Measurements from ENCODE around the gene MYO16. TPM values are rescaled to one million over a fixed set of nuclear protein-coding genes. Genes with fewer than 3 reads are reported as not detected.
A peak's percentile ranks its signal among the peaks of the same experiment; 100 is the strongest.

The MYO16 gene
- polyA plus RNA-seq, 1 donor from 2014 or later, result 2.5 TPM

DNA sequence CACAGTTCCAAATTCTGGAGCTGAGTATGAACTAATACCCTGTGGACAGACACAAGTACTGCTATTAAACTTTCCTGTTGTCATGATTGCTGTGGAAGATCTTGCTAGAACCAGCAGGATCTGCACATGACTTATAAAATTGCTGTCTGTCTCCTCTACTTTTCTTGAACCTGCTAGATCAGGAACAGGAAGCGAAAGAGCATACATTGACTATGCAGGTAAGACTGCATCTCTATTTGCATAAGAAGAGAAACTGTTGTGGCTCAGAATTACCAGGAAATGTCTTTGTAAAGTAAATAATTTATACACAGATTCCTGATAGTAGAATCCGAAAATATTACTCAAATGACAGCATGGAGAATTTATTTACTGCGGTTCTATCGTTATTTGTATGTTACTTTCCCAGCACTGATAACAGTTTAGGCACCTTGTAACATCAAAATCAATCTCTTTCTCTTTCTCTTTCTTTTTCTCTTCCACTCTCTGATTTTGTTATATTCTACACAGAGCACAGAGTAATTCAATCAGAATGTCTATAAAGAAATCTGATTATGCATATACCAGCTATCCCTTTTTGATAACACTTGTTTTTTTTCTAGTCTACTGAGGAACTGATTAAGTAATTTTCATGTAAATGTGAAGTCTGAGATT, 226.5 kb downstream of the MYO16 start:
- H3K4me2 ChIP-seq (ENCODE audit: low read length), result no peak overlapping the region
- H3K4me3 ChIP-seq (ENCODE audit: low read length), result no peak overlapping the region
- H4K20me1 ChIP-seq (ENCODE audit: insufficient read depth), result no peaks in the 10 kb centered on the region
- peaks cover 3% of the 10 kb centered on the region for H3F3A ChIP-seq (ENCODE audit: insufficient read depth, low read length, poor library complexity, severe bottlenecking)
- no peaks in the 10 kb centered on the region for H3K36me3 ChIP-seq (ENCODE audit: insufficient read depth, low read length)
- no peak overlapping the region for H3K9ac ChIP-seq (ENCODE audit: low read length)
- H3K27me3 ChIP-seq (ENCODE audit: insufficient read depth, low read depth, low read length), result no peaks in the 10 kb centered on the region
- no peaks in the 10 kb centered on the region for H3K79me2 ChIP-seq (replicated peaks; ENCODE audit: insufficient read depth, low read length)
- no peaks in the 10 kb centered on the region for H3K9me3 ChIP-seq (ENCODE audit: low read length)
- no peak overlapping the region for H2AFZ ChIP-seq (ENCODE audit: low read depth, low read length)
- H3K9me2 ChIP-seq (ENCODE audit: insufficient read depth, low read length), result no peaks in the 10 kb centered on the region
- no peak overlapping the region for H3K27ac ChIP-seq (ENCODE audit: low read length)
- TF ChIP-seq, protein P1, sequence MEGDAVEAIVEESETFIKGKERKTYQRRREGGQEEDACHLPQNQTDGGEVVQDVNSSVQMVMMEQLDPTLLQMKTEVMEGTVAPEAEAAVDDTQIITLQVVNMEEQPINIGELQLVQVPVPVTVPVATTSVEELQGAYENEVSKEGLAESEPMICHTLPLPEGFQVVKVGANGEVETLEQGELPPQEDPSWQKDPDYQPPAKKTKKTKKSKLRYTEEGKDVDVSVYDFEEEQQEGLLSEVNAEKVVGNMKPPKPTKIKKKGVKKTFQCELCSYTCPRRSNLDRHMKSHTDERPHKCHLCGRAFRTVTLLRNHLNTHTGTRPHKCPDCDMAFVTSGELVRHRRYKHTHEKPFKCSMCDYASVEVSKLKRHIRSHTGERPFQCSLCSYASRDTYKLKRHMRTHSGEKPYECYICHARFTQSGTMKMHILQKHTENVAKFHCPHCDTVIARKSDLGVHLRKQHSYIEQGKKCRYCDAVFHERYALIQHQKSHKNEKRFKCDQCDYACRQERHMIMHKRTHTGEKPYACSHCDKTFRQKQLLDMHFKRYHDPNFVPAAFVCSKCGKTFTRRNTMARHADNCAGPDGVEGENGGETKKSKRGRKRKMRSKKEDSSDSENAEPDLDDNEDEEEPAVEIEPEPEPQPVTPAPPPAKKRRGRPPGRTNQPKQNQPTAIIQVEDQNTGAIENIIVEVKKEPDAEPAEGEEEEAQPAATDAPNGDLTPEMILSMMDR (IDR thresholded peaks at IDR 0.05; ENCODE audit: poor library complexity, severe bottlenecking), result no peak
- TF ChIP-seq POLR2AphosphoS5 (IDR thresholded peaks at IDR 0.05), result peak; percentile 17
- TF ChIP-seq, protein P2, sequence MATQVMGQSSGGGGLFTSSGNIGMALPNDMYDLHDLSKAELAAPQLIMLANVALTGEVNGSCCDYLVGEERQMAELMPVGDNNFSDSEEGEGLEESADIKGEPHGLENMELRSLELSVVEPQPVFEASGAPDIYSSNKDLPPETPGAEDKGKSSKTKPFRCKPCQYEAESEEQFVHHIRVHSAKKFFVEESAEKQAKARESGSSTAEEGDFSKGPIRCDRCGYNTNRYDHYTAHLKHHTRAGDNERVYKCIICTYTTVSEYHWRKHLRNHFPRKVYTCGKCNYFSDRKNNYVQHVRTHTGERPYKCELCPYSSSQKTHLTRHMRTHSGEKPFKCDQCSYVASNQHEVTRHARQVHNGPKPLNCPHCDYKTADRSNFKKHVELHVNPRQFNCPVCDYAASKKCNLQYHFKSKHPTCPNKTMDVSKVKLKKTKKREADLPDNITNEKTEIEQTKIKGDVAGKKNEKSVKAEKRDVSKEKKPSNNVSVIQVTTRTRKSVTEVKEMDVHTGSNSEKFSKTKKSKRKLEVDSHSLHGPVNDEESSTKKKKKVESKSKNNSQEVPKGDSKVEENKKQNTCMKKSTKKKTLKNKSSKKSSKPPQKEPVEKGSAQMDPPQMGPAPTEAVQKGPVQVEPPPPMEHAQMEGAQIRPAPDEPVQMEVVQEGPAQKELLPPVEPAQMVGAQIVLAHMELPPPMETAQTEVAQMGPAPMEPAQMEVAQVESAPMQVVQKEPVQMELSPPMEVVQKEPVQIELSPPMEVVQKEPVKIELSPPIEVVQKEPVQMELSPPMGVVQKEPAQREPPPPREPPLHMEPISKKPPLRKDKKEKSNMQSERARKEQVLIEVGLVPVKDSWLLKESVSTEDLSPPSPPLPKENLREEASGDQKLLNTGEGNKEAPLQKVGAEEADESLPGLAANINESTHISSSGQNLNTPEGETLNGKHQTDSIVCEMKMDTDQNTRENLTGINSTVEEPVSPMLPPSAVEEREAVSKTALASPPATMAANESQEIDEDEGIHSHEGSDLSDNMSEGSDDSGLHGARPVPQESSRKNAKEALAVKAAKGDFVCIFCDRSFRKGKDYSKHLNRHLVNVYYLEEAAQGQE (IDR thresholded peaks at IDR 0.05; ENCODE audit: borderline replicate concordance), result no peak

DNA sequence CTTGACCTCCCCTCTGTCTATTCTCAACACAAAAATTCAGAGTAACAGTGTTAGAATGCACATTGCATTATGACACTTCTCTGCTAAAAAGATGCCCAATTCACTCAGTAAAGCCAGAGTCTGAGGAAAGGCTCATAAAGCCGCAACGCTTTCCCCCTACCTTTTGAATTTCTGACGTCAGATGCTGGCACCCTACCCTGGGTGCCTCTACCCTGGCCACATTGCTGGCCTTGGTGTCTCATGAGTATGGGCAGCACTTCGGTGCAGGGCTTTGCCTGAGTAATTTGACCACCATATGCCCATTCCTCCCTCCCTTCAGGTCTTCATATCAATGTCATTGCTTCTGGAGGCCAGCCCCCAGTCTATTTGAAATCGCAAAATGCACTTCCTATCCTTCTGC, 229.3 kb downstream of the MYO16 start:
- Histone ChIP-seq H3K9ac (ENCODE audit: low read length) (no peak overlapping the region), H3K4me3 (ENCODE audit: low read length) (no peak overlapping the region), H3K36me3 (ENCODE audit: insufficient read depth, low read length) (no peaks in the 10 kb centered on the region), H3K27ac (ENCODE audit: low read length) (no peak overlapping the region), H2AFZ (ENCODE audit: low read depth, low read length) (no peak overlapping the region), H3K9me2 (ENCODE audit: insufficient read depth, low read length) (no peaks in the 10 kb centered on the region), H3K27me3 (ENCODE audit: insufficient read depth, low read depth, low read length) (no peaks in the 10 kb centered on the region), H3K9me3 (ENCODE audit: low read length) (no peaks in the 10 kb centered on the region), H3K79me2 (replicated peaks; ENCODE audit: insufficient read depth, low read length) (no peaks in the 10 kb centered on the region), H3K4me2 (ENCODE audit: low read length) (no peak overlapping the region), H3F3A (ENCODE audit: insufficient read depth, low read length, poor library complexity, severe bottlenecking) (peaks cover 3% of the 10 kb centered on the region), H4K20me1 (ENCODE audit: insufficient read depth) (no peaks in the 10 kb centered on the region)
- TF ChIP-seq, protein P1 (IDR thresholded peaks at IDR 0.05; ENCODE audit: poor library complexity, severe bottlenecking), result no peak
- no peak for TF ChIP-seq EZH2 (IDR thresholded peaks at IDR 0.05; ENCODE audit: borderline replicate concordance, insufficient read depth, low read length, poor library complexity, severe bottlenecking)

Data from neural cell (in vitro differentiated cells).